Glutamatergic neuron (in vitro differentiated cells): ENCODE measurements around the gene TMPRSS6. TPM values are rescaled to one million over a fixed set of nuclear protein-coding genes. Genes with fewer than 3 reads are reported as not detected.

ENCODE experiments used
- DNase-seq: peaks from one replicate; pipeline ENCODE4 v3.0.0; 2022
- H3K27ac Mint-ChIP-seq: one replicate; pipeline ENCODE4 v1.8.0; 2020; ENCODE audit warnings: mild to moderate bottlenecking, mixed read lengths, inconsistent platforms; ENCODE audit not compliant: unreplicated experiment
- H3K27me3 Mint-ChIP-seq: one replicate; pipeline ENCODE4 v1.8.0; 2020; ENCODE audit warnings: mild to moderate bottlenecking, moderate library complexity, mixed read lengths, inconsistent platforms; ENCODE audit not compliant: unreplicated experiment
- H3K36me3 Mint-ChIP-seq: one replicate; pipeline ENCODE4 v1.8.0; 2020; ENCODE audit warnings: mild to moderate bottlenecking, mixed read lengths, inconsistent platforms; ENCODE audit not compliant: unreplicated experiment
- H3K4me1 Mint-ChIP-seq: one replicate; pipeline ENCODE4 v1.8.0; 2020; ENCODE audit warnings: mild to moderate bottlenecking, low read depth, mixed read lengths, inconsistent platforms; ENCODE audit not compliant: unreplicated experiment
- H3K4me3 Mint-ChIP-seq: one replicate; pipeline ENCODE4 v1.8.0; 2020; ENCODE audit warnings: mild to moderate bottlenecking, mixed read lengths, inconsistent platforms; ENCODE audit not compliant: unreplicated experiment
- H3K9me3 Mint-ChIP-seq: one replicate; pipeline ENCODE4 v1.8.0; 2020; ENCODE audit warnings: mild to moderate bottlenecking, moderate library complexity, mixed read lengths, inconsistent platforms; ENCODE audit not compliant: unreplicated experiment
- CTCF ChIP-seq: fragments of 200-600 bp; sonication (generic); IDR thresholded peaks from one replicate; pipeline ENCODE4 v1.5.0; 2021; ENCODE audit not compliant: partially characterized antibody, unreplicated experiment
- total RNA-seq: library from RNA; stranded (reverse); fragmentation: NEBNext Ultra II Directional; extraction: Animal tissue kit (Norgen Biotek cat#: 25700); gene quantifications from one replicate; pipeline ENCODE4 v1.2.1, GENCODE V29; 2021; ENCODE audit not compliant: unreplicated experiment

TMPRSS6 gene
- total RNA-seq, 1 donor from 2014 or later, result 0.12 TPM

- Mint-ChIP-seq H3K27ac (no peak overlapping the region), H3K4me1 (peaks cover 12% of the 10 kb centered on the region), H3K36me3 (no peaks in the 10 kb centered on the region), H3K9me3 (peaks cover 10% of the 10 kb centered on the region), H3K4me3 (no peak overlapping the region), H3K27me3 (peaks cover 6% of the 10 kb centered on the region)
- no peak for TF ChIP-seq CTCF
- DNase-seq, result no peak
Observed at GRCh38 chr22:37111156-37111717, 1.7 kb upstream of the TMPRSS6 start.

GRCh38 chr22:37107816-37108621 is 1.5 kb downstream of the TMPRSS6 start:
- DNase-seq, result no peak
- peaks cover 10% of the 10 kb centered on the region for H3K27me3 Mint-ChIP-seq
- H3K4me1 Mint-ChIP-seq, result peaks cover 12% of the 10 kb centered on the region
- no peaks in the 10 kb centered on the region for H3K36me3 Mint-ChIP-seq
- no peak for TF ChIP-seq CTCF
- peaks cover 5% of the 10 kb centered on the region for H3K9me3 Mint-ChIP-seq
- no peak overlapping the region for H3K27ac Mint-ChIP-seq
- H3K4me3 Mint-ChIP-seq, result peak overlapping the region; percentile 3

- H3K9me3 Mint-ChIP-seq, result peaks cover 5% of the 10 kb centered on the region
- no peak overlapping the region for H3K4me3 Mint-ChIP-seq
- no peak for TF ChIP-seq CTCF
- peaks cover 8% of the 10 kb centered on the region for H3K27me3 Mint-ChIP-seq
- no peak for DNase-seq
- no peak overlapping the region for H3K27ac Mint-ChIP-seq
- no peaks in the 10 kb centered on the region for H3K36me3 Mint-ChIP-seq
- H3K4me1 Mint-ChIP-seq, result peaks cover 8% of the 10 kb centered on the region
Observed at GRCh38 chr22:37105990-37106389, 3.5 kb downstream of the TMPRSS6 start.

- Mint-ChIP-seq H3K4me3 (no peak overlapping the region), H3K27ac (no peak overlapping the region), H3K4me1 (peaks cover 12% of the 10 kb centered on the region), H3K36me3 (no peaks in the 10 kb centered on the region), H3K27me3 (peaks cover 6% of the 10 kb centered on the region), H3K9me3 (peaks cover 3% of the 10 kb centered on the region)
- no peak for DNase-seq
- no peak for TF ChIP-seq CTCF
Observed at GRCh38 chr22:37105154-37105553, 4.4 kb downstream of the TMPRSS6 start.
